ENCODE measurements around the gene HDAC4.

DNA sequence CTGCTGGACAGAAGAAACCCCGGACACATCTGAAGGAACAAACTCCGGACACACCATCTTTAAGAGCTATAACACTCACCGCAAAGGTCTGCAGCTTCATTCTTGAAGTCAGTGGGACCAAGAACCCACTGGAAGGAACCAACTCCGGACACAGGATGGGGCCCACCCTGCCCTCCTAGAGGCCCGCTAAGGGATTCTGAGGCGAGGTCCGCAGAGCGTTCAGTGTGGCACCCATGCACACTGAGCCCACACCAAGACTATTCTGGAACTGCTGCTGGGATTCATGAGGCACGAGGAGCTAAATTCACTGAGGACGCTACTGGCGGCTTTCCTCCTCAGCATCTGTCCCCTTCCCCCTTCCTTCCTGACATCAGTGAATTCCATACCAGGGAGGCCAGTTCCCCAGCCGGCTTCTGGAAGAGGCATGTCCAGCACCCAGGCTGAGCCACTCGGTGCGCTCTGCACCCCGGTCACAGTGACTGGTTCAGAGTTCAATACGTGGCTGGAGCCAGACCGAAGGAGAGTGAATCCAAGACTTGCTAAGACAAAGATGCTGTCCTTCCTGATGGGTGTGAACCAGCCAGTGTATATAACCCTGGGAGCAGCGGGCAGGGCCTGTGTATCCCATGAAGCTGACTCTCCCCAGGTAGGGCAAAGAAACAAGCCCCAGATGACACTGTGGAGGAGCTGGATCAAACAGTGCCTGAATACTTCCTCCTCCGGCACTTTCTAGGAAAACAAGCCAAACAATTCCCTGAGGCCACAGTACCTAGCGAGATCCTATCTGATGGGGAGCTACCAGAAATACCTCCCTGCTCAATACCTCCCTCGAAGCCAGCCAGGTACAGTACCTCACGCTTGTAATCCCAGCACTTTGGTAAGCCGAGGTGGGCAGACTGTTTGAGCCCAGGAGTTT lies 11.1 kb downstream of the HDAC4 start:
- TF ChIP-seq, protein P1, sequence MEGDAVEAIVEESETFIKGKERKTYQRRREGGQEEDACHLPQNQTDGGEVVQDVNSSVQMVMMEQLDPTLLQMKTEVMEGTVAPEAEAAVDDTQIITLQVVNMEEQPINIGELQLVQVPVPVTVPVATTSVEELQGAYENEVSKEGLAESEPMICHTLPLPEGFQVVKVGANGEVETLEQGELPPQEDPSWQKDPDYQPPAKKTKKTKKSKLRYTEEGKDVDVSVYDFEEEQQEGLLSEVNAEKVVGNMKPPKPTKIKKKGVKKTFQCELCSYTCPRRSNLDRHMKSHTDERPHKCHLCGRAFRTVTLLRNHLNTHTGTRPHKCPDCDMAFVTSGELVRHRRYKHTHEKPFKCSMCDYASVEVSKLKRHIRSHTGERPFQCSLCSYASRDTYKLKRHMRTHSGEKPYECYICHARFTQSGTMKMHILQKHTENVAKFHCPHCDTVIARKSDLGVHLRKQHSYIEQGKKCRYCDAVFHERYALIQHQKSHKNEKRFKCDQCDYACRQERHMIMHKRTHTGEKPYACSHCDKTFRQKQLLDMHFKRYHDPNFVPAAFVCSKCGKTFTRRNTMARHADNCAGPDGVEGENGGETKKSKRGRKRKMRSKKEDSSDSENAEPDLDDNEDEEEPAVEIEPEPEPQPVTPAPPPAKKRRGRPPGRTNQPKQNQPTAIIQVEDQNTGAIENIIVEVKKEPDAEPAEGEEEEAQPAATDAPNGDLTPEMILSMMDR (IDR thresholded peaks at IDR 0.05; ENCODE audit: insufficient read depth, low read depth, low read length): no peak
- TF ChIP-seq EZH2 (IDR thresholded peaks at IDR 0.05; ENCODE audit: insufficient read depth, low read length): no peak
